Activated T-helper 1 cell treated with anti-CD3 and anti-CD28 coated beads, Interleukin-2, amount 50 U/mL, for 16 hours (primary cell): ENCODE results near the gene CXCL11.
"Not testable (repeated sequence)": the region's sequence is repeated elsewhere in the genome, so short reads cannot be mapped to it uniquely, and the experiment has no call there.

Source experiments
- DNase-seq, 2 donors: peaks; one replicate each; pipeline ENCODE4 v3.0.0-alpha.2; 2020; ENCODE audit warnings: low read depth in 1 of 2, low spot score in 1 of 2

The CXCL11 gene

GRCh38 chr4:76002176-76002575 lies 33.7 kb downstream of the CXCL11 start:
- DNase-seq: no peak

- DNase-seq: no peak
These were observed 34.2 kb downstream of the CXCL11 start for GRCh38 chr4:76001700-76002099.

- no peak for DNase-seq
These were observed 35.6 kb downstream of the CXCL11 start for GRCh38 chr4:76000279-76000678.

- DNase-seq: not testable (repeated sequence)
These were observed 37.2 kb downstream of the CXCL11 start for GRCh38 chr4:75998525-75999147.

- DNase-seq: no peak
These were observed 37.9 kb downstream of the CXCL11 start for GRCh38 chr4:75997946-75998345.

GRCh38 chr4:75997081-75997480 lies 38.8 kb downstream of the CXCL11 start:
- DNase-seq: no peak

GRCh38 chr4:75995727-75996126 lies 40.1 kb downstream of the CXCL11 start:
- no peak for DNase-seq

- DNase-seq: no peak
These were observed 43.4 kb downstream of the CXCL11 start for GRCh38 chr4:75992462-75992861.

GRCh38 chr4:75989846-75990528 lies 45.9 kb downstream of the CXCL11 start:
- DNase-seq: no peak

GRCh38 chr4:75985116-75985515 lies 50.8 kb downstream of the CXCL11 start:
- no peak for DNase-seq
